ENCODE results near the gene CCL5.

- TF ChIP-seq, protein P1, sequence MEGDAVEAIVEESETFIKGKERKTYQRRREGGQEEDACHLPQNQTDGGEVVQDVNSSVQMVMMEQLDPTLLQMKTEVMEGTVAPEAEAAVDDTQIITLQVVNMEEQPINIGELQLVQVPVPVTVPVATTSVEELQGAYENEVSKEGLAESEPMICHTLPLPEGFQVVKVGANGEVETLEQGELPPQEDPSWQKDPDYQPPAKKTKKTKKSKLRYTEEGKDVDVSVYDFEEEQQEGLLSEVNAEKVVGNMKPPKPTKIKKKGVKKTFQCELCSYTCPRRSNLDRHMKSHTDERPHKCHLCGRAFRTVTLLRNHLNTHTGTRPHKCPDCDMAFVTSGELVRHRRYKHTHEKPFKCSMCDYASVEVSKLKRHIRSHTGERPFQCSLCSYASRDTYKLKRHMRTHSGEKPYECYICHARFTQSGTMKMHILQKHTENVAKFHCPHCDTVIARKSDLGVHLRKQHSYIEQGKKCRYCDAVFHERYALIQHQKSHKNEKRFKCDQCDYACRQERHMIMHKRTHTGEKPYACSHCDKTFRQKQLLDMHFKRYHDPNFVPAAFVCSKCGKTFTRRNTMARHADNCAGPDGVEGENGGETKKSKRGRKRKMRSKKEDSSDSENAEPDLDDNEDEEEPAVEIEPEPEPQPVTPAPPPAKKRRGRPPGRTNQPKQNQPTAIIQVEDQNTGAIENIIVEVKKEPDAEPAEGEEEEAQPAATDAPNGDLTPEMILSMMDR (IDR thresholded peaks at IDR 0.05): no peak
- no peak for TF ChIP-seq EZH2 (IDR thresholded peaks at IDR 0.05; ENCODE audit: borderline replicate concordance, insufficient read depth, low read depth, low read length, poor library complexity, severe bottlenecking)
Measured at GRCh38 chr17:35903451-35903850, 23.3 kb upstream of the CCL5 start.

All from B cell (primary cell).